Ovary (tissue), 9 donors: Measurements from ENCODE around the gene EFHC2. TPM values are rescaled to one million over a fixed set of nuclear protein-coding genes. Genes with fewer than 3 reads are reported as not detected.

ENCODE experiments used
- DNase-seq, 5 donors: peaks; one replicate each; pipeline ENCODE4 v3.0.0-alpha.2; 2019 to 2020
- H3K27ac ChIP-seq, 2 donors: fragments of 200-600 bp; one replicate each; pipeline versions ENCODE4 v1.5.1 to v1.8.0; 2019 to 2022
- H3K27me3 ChIP-seq: fragments of 200-600 bp; one replicate; pipeline ENCODE4 v1.8.0; 2022
- H3K36me3 ChIP-seq: fragments of 200-600 bp; sonication (generic); one replicate; pipeline ENCODE4 v1.5.1; 2019
- H3K4me1 ChIP-seq: one replicate; pipeline ENCODE4 v1.8.1; 2013; ENCODE audit warnings: mild to moderate bottlenecking, moderate library complexity; ENCODE audit not compliant: insufficient read depth
- H3K4me3 ChIP-seq: fragments of 200-600 bp; sonication (generic); one replicate; pipeline ENCODE4 v1.5.1; 2017
- H3K9me3 ChIP-seq, 2 donors: fragments of 200-600 bp in 1 of 2; sonication (generic) in 1 of 2; one replicate each; pipeline versions ENCODE4 v1.5.1 to v1.8.1; 2013 to 2019; ENCODE audit warnings: mild to moderate bottlenecking in 1 of 2, moderate library complexity in 1 of 2
- EP300 ChIP-seq: sonication (generic); formaldehyde crosslinking; IDR thresholded peaks from one replicate; pipeline ENCODE4 v1.6.1; 2017; ENCODE audit warnings: antibody characterized with exemption
- POLR2A ChIP-seq: fragments of 450-650 bp; IDR thresholded peaks from one replicate; pipeline ENCODE4 v1.6.1; 2017; ENCODE audit warnings: antibody characterized with exemption, mild to moderate bottlenecking, moderate library complexity
- WGBS, 3 donors: extraction: QIAGEN DNeasy Blood & Tissue Kit in 1 of 3; methylation state at CpG; one replicate each; pipeline versions ENCODE4 v1.1.5 to v1.1.7; 2013 to 2017; 5-methylcytosine and 5-hydroxymethylcytosine counted together
- intact Hi-C, 4 donors: fragments of 100-400 bp; cut with DNase I; formaldehyde crosslinking; loops; one replicate each; pipeline versions ENCODE4 v1.11.0 to v1.15.1; 2022 to 2023
- polyA plus RNA-seq, 2 donors: library from polyadenylated mRNA; stranded (reverse); fragments of 200-250 nt in 1 of 2; fragments of 350-450 nt in 1 of 2; fragmentation: Illumina TruSeq in 1 of 2; extraction: RNeasy Lipid Tissue Mini Kit (QIAGEN cat#74804) in 1 of 2; gene quantifications; one replicate each; pipeline ENCODE4 v1.2.3, GENCODE V29; 2013 to 2014
- total RNA-seq, 7 donors: library from RNA; depleted of rRNA in 2 of 7; stranded (reverse); fragments of >200 nt in 2 of 7; fragmentation: NEBNext Ultra II Directional in 3 of 7; extraction: Animal tissue kit (Norgen Biotek cat#: 25700) in 3 of 7; gene quantifications; one replicate each; pipeline versions ENCODE4 v1.1.0 to v1.2.4, GENCODE V29; 2016 to 2023
- TF ChIP-seq, protein P1 (sequence below), 3 donors: fragments of 450-650 bp in 2 of 3; fragments of 200-600 bp in 1 of 3; IDR thresholded peaks; one replicate each; pipeline versions ENCODE4 v1.5.1 to v1.8.0; 2016 to 2022; ENCODE audit warnings: antibody characterized with exemption in 3 of 3, mild to moderate bottlenecking in 1 of 3
- donor health status: DM: no; HTN: no; CAD: no; lungs with moderate emphysema.
- donor health status: DM: no; HTN: no; CAD: no.
- donor health status: Bipolar disorder and iron deficiency.
- donor health status: DM: yes; HTN: yes; CAD: no.
- donor health status: DM: no; HTN: no; CAD: no.
- donor health status: DM: yes; HTN: yes; CAD: no.

The EFHC2 gene
- total and polyA plus RNA-seq, 9 donors, result 1.8 to 16.1 (median 2.4) TPM

- TF ChIP-seq, protein P1, sequence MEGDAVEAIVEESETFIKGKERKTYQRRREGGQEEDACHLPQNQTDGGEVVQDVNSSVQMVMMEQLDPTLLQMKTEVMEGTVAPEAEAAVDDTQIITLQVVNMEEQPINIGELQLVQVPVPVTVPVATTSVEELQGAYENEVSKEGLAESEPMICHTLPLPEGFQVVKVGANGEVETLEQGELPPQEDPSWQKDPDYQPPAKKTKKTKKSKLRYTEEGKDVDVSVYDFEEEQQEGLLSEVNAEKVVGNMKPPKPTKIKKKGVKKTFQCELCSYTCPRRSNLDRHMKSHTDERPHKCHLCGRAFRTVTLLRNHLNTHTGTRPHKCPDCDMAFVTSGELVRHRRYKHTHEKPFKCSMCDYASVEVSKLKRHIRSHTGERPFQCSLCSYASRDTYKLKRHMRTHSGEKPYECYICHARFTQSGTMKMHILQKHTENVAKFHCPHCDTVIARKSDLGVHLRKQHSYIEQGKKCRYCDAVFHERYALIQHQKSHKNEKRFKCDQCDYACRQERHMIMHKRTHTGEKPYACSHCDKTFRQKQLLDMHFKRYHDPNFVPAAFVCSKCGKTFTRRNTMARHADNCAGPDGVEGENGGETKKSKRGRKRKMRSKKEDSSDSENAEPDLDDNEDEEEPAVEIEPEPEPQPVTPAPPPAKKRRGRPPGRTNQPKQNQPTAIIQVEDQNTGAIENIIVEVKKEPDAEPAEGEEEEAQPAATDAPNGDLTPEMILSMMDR (IDR thresholded peaks at IDR 0.05), result no peak
- no peak for TF ChIP-seq EP300
- TF ChIP-seq POLR2A, result no peak
- Histone ChIP-seq H3K27me3 (no peaks in the 10 kb centered on the region), H3K9me3 (no peaks in the 10 kb centered on the region), H3K36me3 (no peaks in the 10 kb centered on the region), H3K4me3 (no peak overlapping the region), H3K27ac (no peak overlapping the region), H3K4me1 (no peaks in the 10 kb centered on the region)
- no peak for DNase-seq
- 69 to 72% (median 72%) methylated on average over 4 of the region's 4 CpGs for WGBS, 3 donors
- intact Hi-C loops, result no loop called here
Measured at GRCh38 chrX:44155126-44155525, 188.3 kb downstream of the EFHC2 start.

DNA sequence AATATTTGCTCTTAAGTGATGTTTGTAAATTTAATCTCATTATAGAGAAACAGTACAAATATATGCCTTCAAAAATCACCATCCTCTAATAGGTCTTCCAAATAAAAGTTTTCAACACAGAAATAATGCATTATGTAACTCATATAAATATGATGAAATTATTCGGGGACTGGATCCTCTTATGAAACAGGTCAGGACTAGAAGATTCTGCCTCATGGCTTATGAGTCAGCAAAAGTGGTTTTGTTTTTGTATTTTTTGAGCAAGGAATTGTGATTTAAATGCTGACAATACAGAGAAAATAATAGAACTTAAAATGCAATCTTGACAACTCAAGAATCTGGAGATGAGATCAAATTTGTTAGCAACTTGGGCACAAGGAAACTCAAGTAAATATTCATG is 190.6 kb downstream of the EFHC2 start:
- no peaks in the 10 kb centered on the region for H3K36me3 ChIP-seq
- no peak for DNase-seq
- H3K9me3 ChIP-seq, result no peaks in the 10 kb centered on the region
- H3K27me3 ChIP-seq, result no peaks in the 10 kb centered on the region
- intact Hi-C loops, result no loop called here
- H3K27ac ChIP-seq, result no peak overlapping the region
- no peak overlapping the region for H3K4me3 ChIP-seq
- TF ChIP-seq, protein P1 (IDR thresholded peaks at IDR 0.05), result no peak
- no peak for TF ChIP-seq EP300
- no peak for TF ChIP-seq POLR2A
- no peaks in the 10 kb centered on the region for H3K4me1 ChIP-seq
- WGBS, 3 donors, result 43 to 53% (median 48%) methylated on average over 1 of the region's 1 CpG

DNA sequence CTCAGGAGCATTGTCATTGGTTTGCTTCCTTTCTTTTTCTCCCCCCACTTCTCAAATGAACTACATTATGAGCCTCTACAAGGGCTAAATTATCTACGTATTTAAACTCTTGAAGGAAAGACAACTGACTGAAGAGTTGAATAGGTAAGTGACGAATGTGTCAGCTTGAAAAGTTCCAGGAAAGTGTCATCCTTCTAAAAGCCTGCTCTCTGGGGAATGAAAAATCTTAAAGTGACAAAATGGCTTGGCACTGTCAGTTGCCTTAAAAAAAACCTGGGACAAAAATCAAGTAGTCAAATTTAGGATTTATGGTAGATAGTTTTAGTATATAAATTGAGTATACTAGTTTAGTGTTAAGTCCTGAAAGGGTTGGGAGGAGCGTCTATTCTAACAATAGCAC is 196.3 kb downstream of the EFHC2 start:
- Histone ChIP-seq H3K36me3 (no peaks in the 10 kb centered on the region), H3K9me3 (no peaks in the 10 kb centered on the region), H3K4me3 (no peak overlapping the region), H3K27ac (no peak overlapping the region), H3K4me1 (no peaks in the 10 kb centered on the region), H3K27me3 (no peaks in the 10 kb centered on the region)
- intact Hi-C loops, result no loop called here
- TF ChIP-seq POLR2A (no peak), EP300 (no peak)
- TF ChIP-seq, protein P1 (IDR thresholded peaks at IDR 0.05), result no peak
- WGBS, 3 donors, result 58 to 67% (median 66%) methylated on average over 3 of the region's 3 CpGs
- DNase-seq, result no peak

DNA sequence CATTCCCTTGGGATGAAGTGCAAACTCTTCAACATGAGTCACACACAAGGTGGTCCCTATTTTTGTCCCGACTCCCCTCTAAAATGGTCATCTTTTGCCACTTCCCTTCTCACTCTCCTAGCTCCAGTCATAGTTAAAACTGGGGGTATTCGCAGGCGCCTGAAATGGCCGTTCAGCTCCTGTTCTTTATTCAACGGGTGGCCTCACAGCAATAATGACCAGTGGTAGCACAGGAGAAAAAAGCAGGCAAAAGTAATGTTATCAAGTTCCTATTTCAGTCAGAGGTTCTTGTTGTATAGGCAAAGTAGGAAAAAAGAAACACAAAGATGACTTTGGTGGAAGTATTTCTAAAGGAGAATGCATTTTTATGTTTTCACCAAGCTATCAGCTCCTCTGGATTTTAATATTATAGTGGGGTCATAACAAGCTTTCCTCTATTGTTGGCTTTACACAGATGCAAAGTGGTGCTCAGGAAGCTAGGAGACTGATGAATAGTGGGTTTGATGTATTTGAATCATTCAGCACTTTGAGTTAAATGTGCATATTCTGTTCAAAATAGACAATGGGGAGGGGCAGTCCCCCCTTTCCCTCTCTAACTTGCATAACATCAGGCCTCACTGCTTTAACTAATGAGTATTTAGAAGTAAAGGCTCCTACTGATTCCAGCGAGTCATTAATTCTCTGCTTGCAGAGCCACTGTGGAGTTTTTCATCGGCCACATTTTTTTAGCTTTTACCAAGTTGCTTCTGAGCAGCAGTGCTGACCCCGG is 199.1 kb downstream of the EFHC2 start:
- TF ChIP-seq, protein P1 (IDR thresholded peaks at IDR 0.05), result no peak
- no peak for TF ChIP-seq POLR2A
- TF ChIP-seq EP300, result no peak
- intact Hi-C loops, result no loop called here
- H3K4me1 ChIP-seq, result no peaks in the 10 kb centered on the region
- no peak for DNase-seq
- no peaks in the 10 kb centered on the region for H3K9me3 ChIP-seq
- 47 to 55% (median 52%) methylated on average over 8 of the region's 8 CpGs for WGBS, 3 donors
- no peaks in the 10 kb centered on the region for H3K27me3 ChIP-seq
- H3K36me3 ChIP-seq, result no peaks in the 10 kb centered on the region
- H3K4me3 ChIP-seq, result no peak overlapping the region
- no peak overlapping the region for H3K27ac ChIP-seq
